Tibial nerve (tissue), 4 donors: ENCODE data around the gene ATP1A2.

Source experiments
- EP300 ChIP-seq, 2 donors: sonication (generic); formaldehyde crosslinking; IDR thresholded peaks; one replicate each; pipeline ENCODE4 v1.6.1; 2017; ENCODE audit warnings: antibody characterized with exemption in 2 of 2, mild to moderate bottlenecking in 1 of 2
- POLR2A ChIP-seq, 2 donors: fragments of 450-650 bp; IDR thresholded peaks; one replicate each; pipeline ENCODE4 v1.6.1; 2017; ENCODE audit warnings: antibody characterized with exemption in 2 of 2, mild to moderate bottlenecking in 2 of 2, moderate library complexity in 2 of 2
- TF ChIP-seq, protein P1 (sequence below), 5 experiments: fragments of 200-600 bp in 3 of 5; fragments of 450-650 bp in 2 of 5; sonication (generic) in 3 of 5; IDR thresholded peaks; one replicate each; pipeline ENCODE4 v1.5.1; 2016 to 2019; ENCODE audit warnings: antibody characterized with exemption in 5 of 5, mild to moderate bottlenecking in 3 of 5, moderate library complexity in 2 of 5

DNA sequence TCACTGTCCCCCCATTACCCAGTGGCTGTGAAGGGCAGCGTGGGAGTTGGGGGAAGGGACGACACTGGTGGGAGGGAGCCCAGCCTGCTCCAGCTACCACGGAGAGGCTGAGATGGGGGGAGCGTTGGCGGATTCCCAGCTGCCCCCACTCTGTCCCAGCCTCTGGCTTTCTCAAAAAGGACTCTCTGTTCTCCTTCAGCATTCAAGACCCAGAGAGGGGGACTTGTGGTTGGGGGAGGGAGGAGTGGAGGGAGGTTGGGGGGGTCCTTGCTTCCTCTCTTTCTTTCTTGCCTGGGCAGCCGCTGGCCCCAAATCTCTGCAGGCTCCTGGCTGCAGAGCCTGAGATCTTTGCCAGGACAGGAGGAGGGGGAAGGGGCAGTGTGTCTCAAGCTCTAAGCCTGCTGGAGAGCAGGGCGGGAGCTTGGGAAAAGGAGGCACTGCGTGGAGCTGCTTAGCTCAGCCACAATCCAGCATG is 2.2 kb downstream of the ATP1A2 start:
- TF ChIP-seq, protein P1, sequence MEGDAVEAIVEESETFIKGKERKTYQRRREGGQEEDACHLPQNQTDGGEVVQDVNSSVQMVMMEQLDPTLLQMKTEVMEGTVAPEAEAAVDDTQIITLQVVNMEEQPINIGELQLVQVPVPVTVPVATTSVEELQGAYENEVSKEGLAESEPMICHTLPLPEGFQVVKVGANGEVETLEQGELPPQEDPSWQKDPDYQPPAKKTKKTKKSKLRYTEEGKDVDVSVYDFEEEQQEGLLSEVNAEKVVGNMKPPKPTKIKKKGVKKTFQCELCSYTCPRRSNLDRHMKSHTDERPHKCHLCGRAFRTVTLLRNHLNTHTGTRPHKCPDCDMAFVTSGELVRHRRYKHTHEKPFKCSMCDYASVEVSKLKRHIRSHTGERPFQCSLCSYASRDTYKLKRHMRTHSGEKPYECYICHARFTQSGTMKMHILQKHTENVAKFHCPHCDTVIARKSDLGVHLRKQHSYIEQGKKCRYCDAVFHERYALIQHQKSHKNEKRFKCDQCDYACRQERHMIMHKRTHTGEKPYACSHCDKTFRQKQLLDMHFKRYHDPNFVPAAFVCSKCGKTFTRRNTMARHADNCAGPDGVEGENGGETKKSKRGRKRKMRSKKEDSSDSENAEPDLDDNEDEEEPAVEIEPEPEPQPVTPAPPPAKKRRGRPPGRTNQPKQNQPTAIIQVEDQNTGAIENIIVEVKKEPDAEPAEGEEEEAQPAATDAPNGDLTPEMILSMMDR (IDR thresholded peaks at IDR 0.05) = no peak
- TF ChIP-seq EP300 (IDR thresholded peaks at IDR 0.05) (peak in 1 of 2 donors; percentile 85), POLR2A (IDR thresholded peaks at IDR 0.05) (no peak)
